Thoracic aorta (tissue), 2 donors: ENCODE data around the gene BCKDHB. TPM values are rescaled to one million over a fixed set of nuclear protein-coding genes. Genes with fewer than 3 reads are reported as not detected.

ENCODE experiments used
- ATAC-seq: fragments of 150-250 bp; one replicate; pipeline ENCODE4 v1.8.0; 2017; ENCODE audit warnings: low read depth; ENCODE audit not compliant: insufficient number of reproducible peaks, low FRiP score
- DNase-seq: peaks from one replicate; pipeline ENCODE4 v3.0.0-alpha.2; 2020; ENCODE audit warnings: low spot score
- H3K27ac ChIP-seq, 2 donors: fragments of 200-600 bp; sonication (generic); 1 replicate in 1 of 2; 2 replicates in 1 of 2; pipeline ENCODE4 v1.5.1; 2016; ENCODE audit warnings: mild to moderate bottlenecking in 2 of 2, moderate library complexity in 2 of 2
- H3K27me3 ChIP-seq: fragments of 200-600 bp; sonication (generic); replicated peaks from 2 replicates; pipeline ENCODE4 v1.6.0; 2016; ENCODE audit warnings: mild to moderate bottlenecking; ENCODE audit not compliant: insufficient read depth
- H3K36me3 ChIP-seq: fragments of 200-600 bp; sonication (generic); one replicate; pipeline ENCODE4 v1.5.1; 2016
- H3K4me1 ChIP-seq, 2 donors: fragments of 200-600 bp; sonication (generic); 1 replicate in 1 of 2; 2 replicates in 1 of 2; pipeline versions ENCODE4 v1.5.1 to v1.6.0; 2016; ENCODE audit warnings: low read depth in 2 of 2, mild to moderate bottlenecking in 1 of 2; ENCODE audit not compliant: control insufficient read depth in 1 of 2
- H3K4me3 ChIP-seq: fragments of 200-600 bp; sonication (generic); 2 replicates; pipeline ENCODE4 v1.5.1; 2016; ENCODE audit warnings: mild to moderate bottlenecking
- H3K9me3 ChIP-seq: fragments of 200-600 bp; sonication (generic); 2 replicates; pipeline ENCODE4 v1.5.1; 2016
- CTCF ChIP-seq: fragments of 200-600 bp; sonication (generic); IDR thresholded peaks from one replicate; pipeline ENCODE4 v1.5.1; 2019; ENCODE audit warnings: antibody characterized with exemption
- total RNA-seq, 2 donors: library from RNA; depleted of rRNA; stranded (reverse); fragments of >200 nt; gene quantifications; one replicate each; pipeline versions ENCODE4 v1.1.0 to v1.2.3, GENCODE V29; 2016

The BCKDHB gene
- total RNA-seq, 2 donors from 2014 or later = 14.1 to 22.1 TPM

- no peaks in the 10 kb centered on the region for H3K27me3 ChIP-seq
- no peak for TF ChIP-seq CTCF
- H3K27ac ChIP-seq = no peak overlapping the region
- DNase-seq = no peak
- no peak for ATAC-seq
- H3K36me3 ChIP-seq = no peaks in the 10 kb centered on the region
- no peaks in the 10 kb centered on the region for H3K9me3 ChIP-seq
- H3K4me1 ChIP-seq = no peaks in the 10 kb centered on the region
- H3K4me3 ChIP-seq = no peak overlapping the region
Observed at GRCh38 chr6:80249897-80250296, 143.4 kb downstream of the BCKDHB start.

GRCh38 chr6:80250391-80250997 lies 144.0 kb downstream of the BCKDHB start:
- ATAC-seq (no peak), DNase-seq (no peak)
- Histone ChIP-seq H3K36me3 (no peaks in the 10 kb centered on the region), H3K4me1 (no peaks in the 10 kb centered on the region), H3K9me3 (no peaks in the 10 kb centered on the region), H3K27me3 (no peaks in the 10 kb centered on the region), H3K27ac (no peak overlapping the region), H3K4me3 (no peak overlapping the region)
- no peak for TF ChIP-seq CTCF

GRCh38 chr6:80251321-80251720 lies 144.8 kb downstream of the BCKDHB start:
- DNase-seq (no peak), ATAC-seq (no peak)
- H3K27ac ChIP-seq = no peak overlapping the region
- no peak for TF ChIP-seq CTCF
- H3K4me1 ChIP-seq = no peaks in the 10 kb centered on the region
- H3K9me3 ChIP-seq = no peaks in the 10 kb centered on the region
- no peaks in the 10 kb centered on the region for H3K36me3 ChIP-seq
- no peaks in the 10 kb centered on the region for H3K27me3 ChIP-seq
- no peak overlapping the region for H3K4me3 ChIP-seq

DNA sequence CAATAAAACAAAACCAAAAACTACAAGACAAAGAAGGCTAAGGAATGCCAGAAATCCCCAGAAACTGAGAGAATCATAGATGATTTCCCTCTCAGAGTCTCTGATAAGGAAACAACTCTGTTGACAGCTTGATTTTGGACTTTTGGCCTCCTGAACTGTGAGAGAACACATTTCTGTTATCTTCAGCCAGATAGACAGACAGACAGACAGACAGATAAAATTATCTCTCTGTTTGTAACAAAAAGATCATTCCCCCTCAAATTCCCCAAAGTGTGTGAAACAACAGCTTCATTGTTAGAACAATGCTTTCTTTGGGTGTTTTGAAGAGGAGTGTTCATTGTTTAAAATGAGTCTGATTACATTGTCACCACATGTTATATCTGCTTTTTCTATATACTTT lies 148.2 kb downstream of the BCKDHB start:
- H3K36me3 ChIP-seq = no peaks in the 10 kb centered on the region
- DNase-seq (no peak), ATAC-seq (no peak)
- TF ChIP-seq CTCF = no peak
- H3K9me3 ChIP-seq = no peaks in the 10 kb centered on the region
- H3K27ac ChIP-seq = no peak overlapping the region
- H3K4me1 ChIP-seq = no peaks in the 10 kb centered on the region
- H3K27me3 ChIP-seq = no peaks in the 10 kb centered on the region
- H3K4me3 ChIP-seq = no peak overlapping the region

DNA sequence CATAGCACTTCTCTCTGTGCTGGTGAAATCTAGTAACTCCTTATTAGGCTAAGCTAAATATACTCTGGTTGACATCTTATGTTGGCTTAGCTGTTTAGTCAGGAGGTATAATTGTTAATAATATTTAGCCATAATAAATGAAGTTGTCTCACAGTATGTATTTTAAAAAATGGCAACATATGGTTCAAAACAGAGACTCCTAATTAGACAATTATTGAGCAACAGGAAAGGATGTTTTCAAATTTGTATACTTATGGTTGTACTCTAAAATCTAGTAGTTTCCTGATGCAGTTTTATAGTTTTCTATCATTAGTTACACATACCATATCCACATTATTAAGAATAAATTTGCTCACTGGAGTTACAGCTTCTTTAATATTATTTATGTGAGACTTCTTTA lies 150.2 kb downstream of the BCKDHB start:
- no peaks in the 10 kb centered on the region for H3K27me3 ChIP-seq
- DNase-seq (no peak), ATAC-seq (no peak)
- H3K36me3 ChIP-seq = no peaks in the 10 kb centered on the region
- H3K9me3 ChIP-seq = no peaks in the 10 kb centered on the region
- no peaks in the 10 kb centered on the region for H3K4me1 ChIP-seq
- no peak for TF ChIP-seq CTCF
- no peak overlapping the region for H3K27ac ChIP-seq
- no peak overlapping the region for H3K4me3 ChIP-seq
